ENCODE measurements around the gene TBCB.
A peak's percentile ranks its signal among the peaks of the same experiment; 100 is the strongest.

Gene TBCB

GRCh38 chr19:36151144-36152018 is 36.1 kb downstream of the TBCB start:
- CTCF ChIA-PET, result interaction anchor here (0.5 to 1.1 kb wide), 2 partner anchors 95 to 220 kb away, joined by 3 read pairs; no protein-coding TSS in a partner anchor

GRCh38 chr19:36152019-36152351 is 36.7 kb downstream of the TBCB start:
- POLR2A ChIA-PET, result no interaction called here
- peaks cover 51 to 61% of the 10 kb centered on the region in 2 experiments for H3K36me3 ChIP-seq (ENCODE audit: control insufficient read depth in 2 of 2, insufficient read depth in 1 of 2, low read length in 2 of 2)
- TF ChIP-seq ZNF513 (tag by site-specific recombination; IDR thresholded peaks at IDR 0.05), result no peak
- TF ChIP-seq ZNF639 (tag by site-specific recombination; IDR thresholded peaks at IDR 0.05), result no peak
- TF ChIP-seq ZNF560 (tag by site-specific recombination; IDR thresholded peaks at IDR 0.05; ENCODE audit: borderline replicate concordance), result no peak
- TF ChIP-seq PRDM6 (tag by site-specific recombination; IDR thresholded peaks at IDR 0.05), result no peak
- TF ChIP-seq ZNF580 (tag by site-specific recombination; IDR thresholded peaks at IDR 0.05), result no peak
- TF ChIP-seq ZNF16 (tag by site-specific recombination; IDR thresholded peaks at IDR 0.05; ENCODE audit: low read depth), result no peak
- no peak for TF ChIP-seq ZNF280C (tag by site-specific recombination; IDR thresholded peaks at IDR 0.05)
- peaks cover 4% of the 10 kb centered on the region; the same call in 1 of the 2 replicates for H3K4me1 ChIP-seq (ENCODE audit: control insufficient read depth, insufficient read depth, low read length)
- H3K9me3 ChIP-seq (ENCODE audit: control insufficient read depth, insufficient read depth, low read depth, low read length), result no peaks in the 10 kb centered on the region
- no peak overlapping the region for H3K4me3 ChIP-seq (ENCODE audit: low read depth, low read length)
- CTCF ChIA-PET, result no interaction called here
- no peak overlapping the region for H3K27ac ChIP-seq (ENCODE audit: extremely low read depth, low read depth, low read length)

More at GRCh38 chr19:36151144-36152018, 36.1 kb downstream of the TBCB start:
- peaks cover 4% of the 10 kb centered on the region; the same call in 1 of the 2 replicates for H3K4me1 ChIP-seq (ENCODE audit: control insufficient read depth, insufficient read depth, low read length)
- H3K36me3 ChIP-seq (ENCODE audit: control insufficient read depth in 2 of 2, insufficient read depth in 1 of 2, low read length in 2 of 2), result peaks cover 57 to 67% of the 10 kb centered on the region in 2 experiments
- no peak overlapping the region for H3K4me3 ChIP-seq (ENCODE audit: low read depth, low read length)
- H3K9me3 ChIP-seq (ENCODE audit: control insufficient read depth, insufficient read depth, low read depth, low read length), result no peaks in the 10 kb centered on the region
- H3K27ac ChIP-seq (ENCODE audit: extremely low read depth, low read depth, low read length), result peak overlapping the region; percentile 17; the same call in 1 of the 2 replicates
- POLR2A ChIA-PET, result interaction anchor here (0.5 to 1.3 kb wide), 5 partner anchors 12 to 1318 kb away, joined by 3 to 9 read pairs (median 3); partner anchors contain the start of genes POLR2I, TBCB and ZNF570
- no peak for TF ChIP-seq ZNF488 (tag by site-specific recombination; IDR thresholded peaks at IDR 0.05)
- TF ChIP-seq INSM2 (tag by site-specific recombination; IDR thresholded peaks at IDR 0.05), result no peak
- no peak for TF ChIP-seq ZNF214 (tag by site-specific recombination; IDR thresholded peaks at IDR 0.05; ENCODE audit: borderline replicate concordance)
- no peak for TF ChIP-seq HOXC10 (CRISPR knock-in tag; IDR thresholded peaks at IDR 0.05)
- no peak for TF ChIP-seq HOXD13 (CRISPR knock-in tag; IDR thresholded peaks at IDR 0.05; ENCODE audit: borderline replicate concordance)
- TF ChIP-seq ZBTB10 (tag by site-specific recombination; IDR thresholded peaks at IDR 0.05), result no peak

Data from HEK293 (cell line).